ENCODE measurements around the gene OR2A5.

DNA sequence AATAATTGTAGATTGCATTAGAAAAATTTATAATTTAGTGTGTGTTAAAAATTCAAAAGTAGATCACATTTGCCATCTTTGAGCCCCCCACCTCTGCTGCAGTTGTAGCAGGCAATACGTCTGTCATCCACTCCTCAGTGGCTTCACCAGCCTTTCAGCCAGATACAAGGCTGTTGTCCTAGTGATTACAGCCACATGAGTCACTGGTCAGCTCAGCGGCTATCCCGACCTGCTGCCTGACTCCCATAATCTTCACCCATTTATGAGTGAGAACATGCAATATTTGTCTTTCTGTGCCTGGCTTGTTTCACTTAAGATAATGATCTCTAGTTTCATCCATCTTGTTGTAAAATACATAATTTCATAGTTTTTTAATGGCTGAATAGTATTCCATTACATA lies 9.2 kb downstream of the OR2A5 start:
- TF ChIP-seq EZH2phosphoT487 (conservative IDR thresholded peaks at IDR 0.05; ENCODE audit: low read length) (no peak), CTCF (IDR thresholded peaks at IDR 0.05; ENCODE audit: insufficient read depth, low read length, poor library complexity, severe bottlenecking) (no peak)
